Measurements from ENCODE around the gene PCDHGC5.

GRCh38 chr5:141512390-141512910 lies 23.6 kb downstream of the PCDHGC5 start:
- TF ChIP-seq, protein P1, sequence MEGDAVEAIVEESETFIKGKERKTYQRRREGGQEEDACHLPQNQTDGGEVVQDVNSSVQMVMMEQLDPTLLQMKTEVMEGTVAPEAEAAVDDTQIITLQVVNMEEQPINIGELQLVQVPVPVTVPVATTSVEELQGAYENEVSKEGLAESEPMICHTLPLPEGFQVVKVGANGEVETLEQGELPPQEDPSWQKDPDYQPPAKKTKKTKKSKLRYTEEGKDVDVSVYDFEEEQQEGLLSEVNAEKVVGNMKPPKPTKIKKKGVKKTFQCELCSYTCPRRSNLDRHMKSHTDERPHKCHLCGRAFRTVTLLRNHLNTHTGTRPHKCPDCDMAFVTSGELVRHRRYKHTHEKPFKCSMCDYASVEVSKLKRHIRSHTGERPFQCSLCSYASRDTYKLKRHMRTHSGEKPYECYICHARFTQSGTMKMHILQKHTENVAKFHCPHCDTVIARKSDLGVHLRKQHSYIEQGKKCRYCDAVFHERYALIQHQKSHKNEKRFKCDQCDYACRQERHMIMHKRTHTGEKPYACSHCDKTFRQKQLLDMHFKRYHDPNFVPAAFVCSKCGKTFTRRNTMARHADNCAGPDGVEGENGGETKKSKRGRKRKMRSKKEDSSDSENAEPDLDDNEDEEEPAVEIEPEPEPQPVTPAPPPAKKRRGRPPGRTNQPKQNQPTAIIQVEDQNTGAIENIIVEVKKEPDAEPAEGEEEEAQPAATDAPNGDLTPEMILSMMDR (conservative IDR thresholded peaks at IDR 0.05 in 1 of 2, IDR thresholded peaks at IDR 0.05 in 1 of 2; ENCODE audit: low read depth in 1 of 2, low read length in 2 of 2), result peak; percentile 80
- TF ChIP-seq EZH2 (IDR thresholded peaks at IDR 0.05; ENCODE audit: low read length, missing control alignments), result no peak

Data from fibroblast of lung (primary cell).